H1 (cell line): Measurements from ENCODE around the gene LORICRIN. TPM values are rescaled to one million over a fixed set of nuclear protein-coding genes. Genes with fewer than 3 reads are reported as not detected.

Experiments used
- CTCF ChIA-PET: fragments of 300-600 bp; sonication (Branson Sonifier 250); formaldehyde crosslinking; loops from one replicate; lab custom pipeline; 2021; ENCODE audit not compliant: partially characterized antibody; lab: Charles Lee
- POLR2A ChIA-PET: fragments of 300-600 bp; sonication (Branson Sonifier 250); formaldehyde crosslinking; loops from one replicate; lab custom pipeline; 2021; ENCODE audit warnings: inconsistent platforms; ENCODE audit not compliant: partially characterized antibody; lab: Charles Lee
- DNase-seq, 2 experiments: peaks; one replicate each; pipeline versions ENCODE4 v3.0.0 to v3.0.0-alpha.2; 2010 to 2022; ENCODE audit warnings: low spot score in 2 of 2, low read depth in 1 of 2, mixed read lengths in 1 of 2
- FAIRE-seq: peaks from 2 replicates; lab custom pipeline; 2011; peaks lifted over from hg19 to GRCh38; lab: Jason Lieb, UNC
- H2AFZ ChIP-seq: 2 replicates; pipeline ENCODE4 v1.8.1; 2012; ENCODE audit warnings: low read length, inconsistent platforms
- H2AK5ac ChIP-seq: 2 replicates; pipeline ENCODE4 v1.6.1; 2013; ENCODE audit warnings: low read depth, low read length
- H2BK120ac ChIP-seq: replicated peaks from 2 replicates; pipeline ENCODE3; 2013; ENCODE audit warnings: low read depth, low read length, inconsistent platforms
- H2BK12ac ChIP-seq: 2 replicates; pipeline ENCODE4 v1.6.1; 2013; ENCODE audit warnings: low read depth, low read length
- H2BK15ac ChIP-seq: 2 replicates; pipeline ENCODE4 v1.6.1; 2013; ENCODE audit warnings: low read length
- H2BK20ac ChIP-seq: 2 replicates; pipeline ENCODE4 v1.6.1; 2013; ENCODE audit warnings: low read length
- H2BK5ac ChIP-seq: 2 replicates; pipeline ENCODE4 v1.6.1; 2013; ENCODE audit warnings: low read depth, low read length
- H3K14ac ChIP-seq: 2 replicates; pipeline ENCODE4 v1.6.1; 2013; ENCODE audit warnings: inconsistent platforms; ENCODE audit not compliant: insufficient read length
- H3K18ac ChIP-seq: 2 replicates; pipeline ENCODE4 v1.6.1; 2013; ENCODE audit warnings: low read length; ENCODE audit errors: extremely low read depth
- H3K23ac ChIP-seq: 2 replicates; pipeline ENCODE4 v1.6.1; 2013; ENCODE audit warnings: inconsistent platforms; ENCODE audit not compliant: insufficient read length
- H3K23me2 ChIP-seq: 2 replicates; pipeline ENCODE4 v1.6.1; 2013; ENCODE audit warnings: low read depth, low read length
- H3K27ac ChIP-seq: 2 replicates; pipeline ENCODE4 v1.6.1; 2011; ENCODE audit warnings: low read depth, low read length, inconsistent platforms
- H3K27me3 ChIP-seq, 4 experiments: replicated peaks in 1 of 4; 1 replicate in 1 of 4; 2 replicates in 3 of 4; pipeline versions ENCODE4 v1.6.1 to v1.8.1; 2011 to 2013; ENCODE audit warnings: low read length in 3 of 4, mild to moderate bottlenecking in 3 of 4, inconsistent platforms in 2 of 4, mixed read lengths in 2 of 4, moderate library complexity in 1 of 4; ENCODE audit not compliant: control insufficient read depth in 3 of 4, insufficient read depth in 3 of 4; ENCODE audit errors: extremely low read depth in 1 of 4
- H3K36me3 ChIP-seq, 4 experiments: 2 replicates each; pipeline versions ENCODE4 v1.6.1 to v1.8.1; 2011 to 2013; ENCODE audit warnings: mild to moderate bottlenecking in 4 of 4, low read length in 3 of 4, moderate library complexity in 2 of 4, control low read depth in 1 of 4, inconsistent platforms in 1 of 4; ENCODE audit not compliant: insufficient read depth in 4 of 4, control insufficient read depth in 2 of 4
- H3K4ac ChIP-seq: replicated peaks from 2 replicates; pipeline ENCODE3; 2013; ENCODE audit warnings: low read length, low read depth, mixed read lengths, inconsistent platforms; ENCODE audit not compliant: insufficient read length
- H3K4me1 ChIP-seq, 4 experiments: replicated peaks in 1 of 4; 1 replicate in 1 of 4; 2 replicates in 3 of 4; pipeline versions ENCODE4 v1.6.1 to v1.8.1; 2011 to 2013; ENCODE audit warnings: low read length in 3 of 4, inconsistent platforms in 2 of 4, mixed read lengths in 1 of 4; ENCODE audit not compliant: insufficient read depth in 4 of 4, control insufficient read depth in 3 of 4
- H3K4me2 ChIP-seq, 2 experiments: 2 replicates each; pipeline versions ENCODE4 v1.6.1 to v1.8.1; 2011 to 2013; ENCODE audit warnings: low read depth in 2 of 2, low read length in 2 of 2, control low read depth in 1 of 2, inconsistent platforms in 1 of 2, mild to moderate bottlenecking in 1 of 2; ENCODE audit not compliant: insufficient read depth in 1 of 2
- H3K4me3 ChIP-seq, 4 experiments: fragments of 200-600, 300-600 bp in 1 of 4; sonication (generic), shearing (Covaris generic), sonication (Bioruptor Twin) in 1 of 4; 2 replicates each; pipeline versions ENCODE4 v1.5.1 to v1.8.1; 2011 to 2016; ENCODE audit warnings: low read length in 4 of 4, low read depth in 3 of 4, control low read depth in 2 of 4, inconsistent platforms in 2 of 4, mild to moderate bottlenecking in 2 of 4, mixed read lengths in 1 of 4, moderate library complexity in 1 of 4; ENCODE audit not compliant: insufficient read depth in 2 of 4; ENCODE audit errors: extremely low read depth in 1 of 4
- H3K56ac ChIP-seq: replicated peaks from 2 replicates; pipeline ENCODE3; 2013; ENCODE audit warnings: low read depth, mild to moderate bottlenecking, mixed read lengths, low read length, inconsistent platforms; ENCODE audit not compliant: insufficient read length
- H3K79me1 ChIP-seq: 2 replicates; pipeline ENCODE4 v1.6.1; 2013; ENCODE audit warnings: low read depth, low read length, control low read depth
- H3K79me2 ChIP-seq, 2 experiments: 2 replicates each; pipeline versions ENCODE4 v1.6.1 to v1.8.1; 2012 to 2013; ENCODE audit warnings: low read length in 2 of 2, mild to moderate bottlenecking in 2 of 2, inconsistent platforms in 1 of 2; ENCODE audit not compliant: insufficient read depth in 2 of 2, control insufficient read depth in 1 of 2
- H3K9ac ChIP-seq, 4 experiments: replicated peaks in 1 of 4; 1 replicate in 1 of 4; 2 replicates in 3 of 4; pipeline versions ENCODE4 v1.6.1 to v1.8.1; 2011 to 2013; ENCODE audit warnings: low read depth in 3 of 4, low read length in 3 of 4, control low read depth in 2 of 4, mild to moderate bottlenecking in 2 of 4, moderate library complexity in 2 of 4, inconsistent platforms in 1 of 4; ENCODE audit errors: extremely low read depth in 1 of 4
- H3K9me3 ChIP-seq, 2 experiments: 2 replicates each; pipeline versions ENCODE4 v1.6.1 to v1.8.1; 2012 to 2013; ENCODE audit warnings: mild to moderate bottlenecking in 2 of 2, moderate library complexity in 2 of 2, control low read depth in 1 of 2, inconsistent platforms in 1 of 2, low read depth in 1 of 2, low read length in 1 of 2, mixed read lengths in 1 of 2; ENCODE audit not compliant: insufficient read depth in 2 of 2
- H4K20me1 ChIP-seq, 2 experiments: replicated peaks in 1 of 2; 2 replicates each; pipeline versions ENCODE3 to v1.8.1; 2011 to 2013; ENCODE audit warnings: inconsistent platforms in 2 of 2, low read length in 2 of 2, mild to moderate bottlenecking in 1 of 2; ENCODE audit not compliant: insufficient read depth in 2 of 2, control insufficient read depth in 1 of 2
- H4K5ac ChIP-seq: 2 replicates; pipeline ENCODE4 v1.6.1; 2013; ENCODE audit warnings: low read length, low read depth, mixed read lengths, inconsistent platforms; ENCODE audit not compliant: insufficient read length
- H4K8ac ChIP-seq: 2 replicates; pipeline ENCODE4 v1.8.0; 2013; ENCODE audit warnings: mild to moderate bottlenecking, moderate library complexity, low read length, inconsistent platforms; ENCODE audit not compliant: insufficient read depth; ENCODE audit errors: extremely low read depth
- H4K91ac ChIP-seq: replicated peaks from 2 replicates; pipeline ENCODE3; 2013; ENCODE audit warnings: low read length, mixed read lengths, inconsistent platforms; ENCODE audit not compliant: insufficient read length
- EGR1 ChIP-seq: IDR thresholded peaks from 2 replicates; pipeline ENCODE4 v1.6.1; 2011; ENCODE audit warnings: low read depth, low read length, borderline replicate concordance
- JUN ChIP-seq: IDR thresholded peaks from 2 replicates; pipeline ENCODE4 v1.6.1; 2011; ENCODE audit warnings: low read depth, mild to moderate bottlenecking, improper control_type of control experiment, low read length
- RXRA ChIP-seq: IDR thresholded peaks from 2 replicates; pipeline ENCODE4 v1.6.1; 2011; ENCODE audit warnings: low read depth, mild to moderate bottlenecking, low read length, moderate library complexity; ENCODE audit not compliant: insufficient read depth
- SIN3A ChIP-seq, 2 experiments: IDR thresholded peaks in 1 of 2; conservative IDR thresholded peaks in 1 of 2; 2 replicates each; pipeline ENCODE4 v1.6.1; 2011 to 2012; ENCODE audit warnings: low read length in 2 of 2, improper control_type of control experiment in 1 of 2, low read depth in 1 of 2, mild to moderate bottlenecking in 1 of 2
- SIRT6 ChIP-seq: IDR thresholded peaks from one replicate; pipeline ENCODE4 v1.7.1; 2012; ENCODE audit warnings: low read length, inconsistent platforms
- SP2 ChIP-seq: IDR thresholded peaks from 2 replicates; pipeline ENCODE4 v1.6.1; 2012; ENCODE audit warnings: mild to moderate bottlenecking, low read length, inconsistent platforms
- TAF7 ChIP-seq: optimal IDR thresholded peaks from 2 replicates; pipeline ENCODE3; 2011; ENCODE audit warnings: low read depth, mild to moderate bottlenecking, inconsistent platforms, low read length, moderate library complexity, borderline replicate concordance
- WGBS, 2 experiments: shearing (Covaris generic) in 1 of 2; methylation state at CpG; one replicate each; pipeline versions ENCODE4 v1.1.6 to v1.1.7; 2013 to 2015; ENCODE audit warnings: low lambda C conversion rate in 2 of 2, mixed read lengths in 2 of 2, inconsistent platforms in 1 of 2, low coverage in 1 of 2, missing lambda C conversion rate in 1 of 2; ENCODE audit not compliant: insufficient replicate concordance in 2 of 2, insufficient coverage in 1 of 2, insufficient read length in 1 of 2; ENCODE audit errors: extremely low coverage in 1 of 2, missing lambda C conversion rate in 1 of 2; 5-methylcytosine and 5-hydroxymethylcytosine counted together
- polyA plus RNA-seq, 7 experiments: library from polyadenylated mRNA; depleted of rRNA in 3 of 7; stranded (reverse) in 5 of 7; unstranded in 2 of 7; fragments of >200 nt in 5 of 7; fragments of 200-250 nt in 2 of 7; gene quantifications; 1 replicate in 5 of 7; 2 replicates in 1 of 7; 4 replicates in 1 of 7; pipeline versions ENCODE4 v1.2.1 to v1.2.3, GENCODE V29; 2011 to 2013; ENCODE audit warnings: missing spikeins in 2 of 7, mixed read lengths in 2 of 7
- total RNA-seq: library from RNA; stranded (reverse); fragmentation: NEBNext Ultra II Directional; extraction: Animal tissue kit (Norgen Biotek cat#: 25700); gene quantifications from 2 replicates; pipeline ENCODE4 v1.2.1, GENCODE V29; 2021
- TF ChIP-seq, protein P1 (sequence below): IDR thresholded peaks from 2 replicates; pipeline ENCODE4 v1.6.1; 2012; ENCODE audit warnings: inconsistent platforms
- TF ChIP-seq, protein P2 (sequence below): IDR thresholded peaks from 2 replicates; pipeline ENCODE4 v1.6.1; 2012; ENCODE audit warnings: inconsistent platforms
- TF ChIP-seq, protein P3 (sequence below), 3 experiments: IDR thresholded peaks; 1 replicate in 2 of 3; 2 replicates in 1 of 3; pipeline versions ENCODE4 v1.5.1 to v1.6.1; 2011; ENCODE audit warnings: low read length in 3 of 3, mild to moderate bottlenecking in 3 of 3, inconsistent platforms in 2 of 3, low read depth in 1 of 3, moderate library complexity in 1 of 3; ENCODE audit not compliant: insufficient read depth in 1 of 3; ENCODE audit errors: control extremely low read depth in 1 of 3

The LORICRIN gene
- total and polyA plus RNA-seq, 2 of the 8 experiments (the other 6 are each of a cell fraction or from before 2014, with no cell fraction given) = not detected

DNA sequence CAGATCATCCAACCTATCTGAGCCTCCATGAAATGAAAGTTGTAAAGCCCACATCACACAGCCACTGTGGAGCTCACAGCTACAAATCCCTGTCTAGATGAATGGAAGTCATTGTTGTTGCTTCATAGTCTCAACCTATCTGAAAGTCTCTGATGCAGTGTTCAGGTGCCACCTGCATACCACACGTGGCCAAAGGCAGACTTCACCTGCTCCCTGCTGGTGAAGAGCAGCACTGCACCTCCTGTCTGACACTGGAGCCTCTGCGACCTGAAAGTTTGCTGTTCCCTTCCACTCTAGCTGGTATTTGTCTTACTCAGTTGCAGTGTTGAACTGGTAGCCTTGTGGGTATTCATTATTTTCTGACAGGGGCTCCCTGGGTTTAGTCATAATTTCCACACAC is 18.4 kb downstream of the LORICRIN start:
- no peak overlapping the region for H3K18ac ChIP-seq
- 16% methylated on average over 2 of the region's 2 CpGs; no CpG with 5 or more reads in 1 of the 2 experiments for WGBS, 2 experiments
- DNase-seq (peak in 1 of 2 experiments; percentile 83), FAIRE-seq (peak; percentile 95)
- no peak overlapping the region for H3K4me3 ChIP-seq
- H4K8ac ChIP-seq = no peak overlapping the region
- no peak overlapping the region for H3K23ac ChIP-seq
- no peaks in the 10 kb centered on the region for H3K36me3 ChIP-seq
- H3K4me2 ChIP-seq = no peak overlapping the region
- no peaks in the 10 kb centered on the region for H3K79me2 ChIP-seq
- H4K20me1 ChIP-seq = no peaks in the 10 kb centered on the region
- H3K27me3 ChIP-seq = no peaks in the 10 kb centered on the region; a peak in 1 of 7 replicates
- no peak overlapping the region for H2BK15ac ChIP-seq
- no peaks in the 10 kb centered on the region; a peak in 1 of 4 replicates for H3K9me3 ChIP-seq
- ChIA-PET CTCF (interaction anchor here (0.8 to 2.6 kb wide), 5 partner anchors 10 to 407 kb away, joined by 3 to 10 read pairs (median 4); no protein-coding TSS in a partner anchor), POLR2A (no interaction called here)
- H3K14ac ChIP-seq = no peak overlapping the region
- H2BK20ac ChIP-seq = no peak overlapping the region
- no peaks in the 10 kb centered on the region for H3K23me2 ChIP-seq
- no peak overlapping the region; the same call in 1 of the 2 replicates for H2AFZ ChIP-seq
- no peak overlapping the region for H4K91ac ChIP-seq
- H3K4me1 ChIP-seq = no peaks in the 10 kb centered on the region
- H3K56ac ChIP-seq = no peak overlapping the region
- H3K4ac ChIP-seq = no peak overlapping the region
- no peak overlapping the region for H3K27ac ChIP-seq
- no peak overlapping the region for H2AK5ac ChIP-seq
- H3K9ac ChIP-seq = no peak overlapping the region
- no peaks in the 10 kb centered on the region for H3K79me1 ChIP-seq
- no peak overlapping the region for H2BK12ac ChIP-seq
- H2BK120ac ChIP-seq = no peak overlapping the region
- H4K5ac ChIP-seq = no peak overlapping the region
- H2BK5ac ChIP-seq = no peak overlapping the region
- TF ChIP-seq TAF7 = no peak
- 0 out of 4 replicates have a peak, but pooled peaks of 1 of the 2 experiments have one; percentile 39 for TF ChIP-seq SIN3A (conservative IDR thresholded peaks at IDR 0.05 in 1 of 2, IDR thresholded peaks at IDR 0.05 in 1 of 2; ENCODE audit: low read depth in 1 of 2, low read length in 2 of 2)
- TF ChIP-seq, protein P1, sequence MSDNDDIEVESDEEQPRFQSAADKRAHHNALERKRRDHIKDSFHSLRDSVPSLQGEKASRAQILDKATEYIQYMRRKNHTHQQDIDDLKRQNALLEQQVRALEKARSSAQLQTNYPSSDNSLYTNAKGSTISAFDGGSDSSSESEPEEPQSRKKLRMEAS = peak; percentile 94
- no peak for TF ChIP-seq SP2
- no peak for TF ChIP-seq EGR1
- TF ChIP-seq JUN = no peak
- no peak for TF ChIP-seq SIRT6
- no peak for TF ChIP-seq RXRA
- TF ChIP-seq, protein P2, sequence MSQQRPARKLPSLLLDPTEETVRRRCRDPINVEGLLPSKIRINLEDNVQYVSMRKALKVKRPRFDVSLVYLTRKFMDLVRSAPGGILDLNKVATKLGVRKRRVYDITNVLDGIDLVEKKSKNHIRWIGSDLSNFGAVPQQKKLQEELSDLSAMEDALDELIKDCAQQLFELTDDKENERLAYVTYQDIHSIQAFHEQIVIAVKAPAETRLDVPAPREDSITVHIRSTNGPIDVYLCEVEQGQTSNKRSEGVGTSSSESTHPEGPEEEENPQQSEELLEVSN = peak; percentile 40; the same call in 1 of the 2 replicates
- TF ChIP-seq, protein P3, sequence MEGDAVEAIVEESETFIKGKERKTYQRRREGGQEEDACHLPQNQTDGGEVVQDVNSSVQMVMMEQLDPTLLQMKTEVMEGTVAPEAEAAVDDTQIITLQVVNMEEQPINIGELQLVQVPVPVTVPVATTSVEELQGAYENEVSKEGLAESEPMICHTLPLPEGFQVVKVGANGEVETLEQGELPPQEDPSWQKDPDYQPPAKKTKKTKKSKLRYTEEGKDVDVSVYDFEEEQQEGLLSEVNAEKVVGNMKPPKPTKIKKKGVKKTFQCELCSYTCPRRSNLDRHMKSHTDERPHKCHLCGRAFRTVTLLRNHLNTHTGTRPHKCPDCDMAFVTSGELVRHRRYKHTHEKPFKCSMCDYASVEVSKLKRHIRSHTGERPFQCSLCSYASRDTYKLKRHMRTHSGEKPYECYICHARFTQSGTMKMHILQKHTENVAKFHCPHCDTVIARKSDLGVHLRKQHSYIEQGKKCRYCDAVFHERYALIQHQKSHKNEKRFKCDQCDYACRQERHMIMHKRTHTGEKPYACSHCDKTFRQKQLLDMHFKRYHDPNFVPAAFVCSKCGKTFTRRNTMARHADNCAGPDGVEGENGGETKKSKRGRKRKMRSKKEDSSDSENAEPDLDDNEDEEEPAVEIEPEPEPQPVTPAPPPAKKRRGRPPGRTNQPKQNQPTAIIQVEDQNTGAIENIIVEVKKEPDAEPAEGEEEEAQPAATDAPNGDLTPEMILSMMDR (IDR thresholded peaks at IDR 0.05; ENCODE audit: control extremely low read depth in 1 of 3, insufficient read depth in 1 of 3, low read depth in 1 of 3, low read length in 3 of 3) = peak; percentile 87 to 99 (median 96)
